Endothelial cell of umbilical vein (primary cell): ENCODE data around the gene SP2. TPM values are rescaled to one million over a fixed set of nuclear protein-coding genes. Genes with fewer than 3 reads are reported as not detected.

Experiments used
- BruUV-seq: library from RNA; stranded (reverse); fragments of 400-500 nt; replicated peaks from 2 replicates; lab custom pipeline; 2021; lab: Mats Ljungman, UMichigan
- CTCF ChIA-PET: fragments of 300-600, 350-600 bp; sonication (Branson Sonifier 250); formaldehyde crosslinking; loops from one replicate; lab custom pipeline; 2021; ENCODE audit warnings: antibody characterized with exemption, inconsistent platforms; lab: Charles Lee
- POLR2A ChIA-PET: fragments of 300-600, 350-600 bp; sonication (Branson Sonifier 250); formaldehyde crosslinking; loops from one replicate; lab custom pipeline; 2021; ENCODE audit warnings: antibody characterized with exemption, inconsistent platforms; lab: Charles Lee
- DNase-seq: peaks from one replicate; pipeline ENCODE4 v3.0.0-alpha.2; 2011; ENCODE audit warnings: low read depth, low spot score
- FAIRE-seq: peaks from 2 replicates; lab custom pipeline; 2011; peaks lifted over from hg19 to GRCh38; lab: Jason Lieb, UNC
- H2AFZ ChIP-seq: 2 replicates; pipeline ENCODE4 v1.6.0; 2012; ENCODE audit warnings: low read depth, low read length, control low read depth, inconsistent platforms
- H3K27ac ChIP-seq: 2 replicates; pipeline ENCODE4 v1.5.1; 2011; ENCODE audit warnings: low read depth, mild to moderate bottlenecking, control low read depth, low read length, moderate library complexity; ENCODE audit not compliant: insufficient read depth
- H3K27me3 ChIP-seq, 2 experiments: 2 replicates each; pipeline versions ENCODE4 v1.6.0 to v1.6.1; 2011; ENCODE audit warnings: low read length in 2 of 2, mixed read lengths in 1 of 2; ENCODE audit not compliant: control insufficient read depth in 2 of 2, insufficient read depth in 2 of 2
- H3K36me3 ChIP-seq, 2 experiments: 2 replicates in 1 of 2; 3 replicates in 1 of 2; pipeline ENCODE4 v1.5.1; 2011; ENCODE audit warnings: low read length in 2 of 2, mild to moderate bottlenecking in 1 of 2, moderate library complexity in 1 of 2; ENCODE audit not compliant: control insufficient read depth in 2 of 2, insufficient read depth in 2 of 2; ENCODE audit errors: extremely low read depth in 1 of 2
- H3K4me1 ChIP-seq: 3 replicates; pipeline ENCODE4 v1.5.1; 2011; ENCODE audit warnings: mild to moderate bottlenecking, low read length; ENCODE audit not compliant: control insufficient read depth, insufficient read depth; ENCODE audit errors: extremely low read depth
- H3K4me2 ChIP-seq: 2 replicates; pipeline ENCODE4 v1.6.1; 2011; ENCODE audit warnings: low read length, control low read depth, mixed read lengths; ENCODE audit not compliant: insufficient read depth
- H3K4me3 ChIP-seq, 3 experiments: fragments of 200-600 bp in 1 of 3; sonication (generic), shearing (Covaris generic) in 1 of 3; replicated peaks in 1 of 3; 2 replicates each; pipeline ENCODE4 v1.5.1; 2011 to 2016; ENCODE audit warnings: control low read depth in 3 of 3, low read length in 3 of 3, mild to moderate bottlenecking in 2 of 3, inconsistent platforms in 1 of 3, low read depth in 1 of 3, moderate library complexity in 1 of 3; ENCODE audit not compliant: insufficient read depth in 1 of 3
- H3K79me2 ChIP-seq: 2 replicates; pipeline ENCODE4 v1.6.0; 2012; ENCODE audit warnings: low read length, inconsistent platforms; ENCODE audit not compliant: control insufficient read depth, insufficient read depth
- H3K9ac ChIP-seq: replicated peaks from 2 replicates; pipeline ENCODE3; 2011; ENCODE audit warnings: low read length, control low read depth; ENCODE audit not compliant: insufficient read depth; ENCODE audit errors: extremely low read depth
- H3K9me1 ChIP-seq: replicated peaks from 3 replicates; pipeline ENCODE4 v1.6.0; 2011; ENCODE audit warnings: mild to moderate bottlenecking, low read length; ENCODE audit not compliant: control insufficient read depth, insufficient read depth; ENCODE audit errors: extremely low read depth
- H3K9me3 ChIP-seq: replicated peaks from 2 replicates; pipeline ENCODE4 v1.5.1; 2012; ENCODE audit warnings: low read length, inconsistent platforms; ENCODE audit not compliant: control insufficient read depth, insufficient read depth
- H4K20me1 ChIP-seq: replicated peaks from 2 replicates; pipeline ENCODE3; 2011; ENCODE audit warnings: mild to moderate bottlenecking, low read length; ENCODE audit not compliant: control insufficient read depth, insufficient read depth; ENCODE audit errors: extremely low read depth
- CTCF ChIP-seq, 2 donors: IDR thresholded peaks; 1 replicate in 1 of 2; 2 replicates in 1 of 2; pipeline ENCODE4 v1.5.1; 2011; ENCODE audit warnings: low read length in 2 of 2, mild to moderate bottlenecking in 2 of 2, moderate library complexity in 2 of 2, control low read depth in 1 of 2, inconsistent platforms in 1 of 2, low read depth in 1 of 2; ENCODE audit not compliant: insufficient read depth in 1 of 2; ENCODE audit errors: extremely low read depth in 1 of 2
- EZH2 ChIP-seq: IDR thresholded peaks from 2 replicates; pipeline ENCODE4 v1.6.1; 2012; ENCODE audit warnings: borderline replicate concordance, low read depth, mild to moderate bottlenecking, moderate library complexity, low read length, inconsistent platforms; ENCODE audit not compliant: severe bottlenecking
- FOS ChIP-seq: IDR thresholded peaks from 2 replicates; pipeline ENCODE4 v1.6.1; 2011; ENCODE audit warnings: mild to moderate bottlenecking, low read length, moderate library complexity, borderline replicate concordance; ENCODE audit not compliant: insufficient read depth
- GATA2 ChIP-seq: IDR thresholded peaks from 2 replicates; pipeline ENCODE4 v1.7.0; 2011; ENCODE audit warnings: low read depth, mild to moderate bottlenecking, moderate library complexity, mixed read lengths, low read length; ENCODE audit not compliant: insufficient read length, insufficient read depth
- JUN ChIP-seq: IDR thresholded peaks from 2 replicates; pipeline ENCODE4 v1.6.1; 2011; ENCODE audit warnings: borderline replicate concordance, low read depth; ENCODE audit not compliant: insufficient read length, insufficient read depth
- MYC ChIP-seq: IDR thresholded peaks from one replicate; pipeline ENCODE4 v1.6.1; 2011; ENCODE audit warnings: mild to moderate bottlenecking, low read depth, low read length
- POLR2A ChIP-seq: IDR thresholded peaks from 2 replicates; pipeline ENCODE4 v1.6.1; 2012; ENCODE audit warnings: low read depth, mild to moderate bottlenecking, control low read depth, low read length
- POLR2AphosphoS5 ChIP-seq: IDR thresholded peaks from 2 replicates; pipeline ENCODE4 v1.6.1; 2012; ENCODE audit warnings: low read depth, mild to moderate bottlenecking, control low read depth, low read length, moderate library complexity; ENCODE audit not compliant: insufficient read depth
- dilution Hi-C: fragments of 300-500 bp; cut with MboI; formaldehyde crosslinking; loops from one replicate; pipeline ENCODE4 v1.15.0; 2019; ENCODE audit warnings: low sequenced_read_pairs; ENCODE audit not compliant: extremely low pct_ligation_motif_present
- intact Hi-C: fragments of 100-400 bp; cut with micrococcal nuclease; formaldehyde crosslinking; loops from one replicate; pipeline ENCODE4 v1.10.0; 2022
- polyA plus RNA-seq, 4 experiments: library from polyadenylated mRNA; depleted of rRNA in 3 of 4; stranded (reverse) in 3 of 4; unstranded in 1 of 4; fragments of >200 nt; gene quantifications; 2 replicates each; pipeline versions ENCODE4 v1.2.1 to v1.2.3, GENCODE V29; 2011 to 2012; ENCODE audit warnings: missing spikeins in 1 of 4
- total RNA-seq: library from RNA; stranded (reverse); gene quantifications from 2 replicates; pipeline ENCODE4 v1.2.3, GENCODE V29; 2021
- TF ChIP-seq, protein P1 (sequence below): IDR thresholded peaks from 2 replicates; pipeline ENCODE4 v1.6.1; 2011; ENCODE audit not compliant: insufficient read depth, insufficient read length

Gene SP2
- total and polyA plus RNA-seq, 2 donors (not counting 3 experiments of a cell fraction or from before 2014, with no cell fraction given): 11.2 to 18.6 TPM

DNA sequence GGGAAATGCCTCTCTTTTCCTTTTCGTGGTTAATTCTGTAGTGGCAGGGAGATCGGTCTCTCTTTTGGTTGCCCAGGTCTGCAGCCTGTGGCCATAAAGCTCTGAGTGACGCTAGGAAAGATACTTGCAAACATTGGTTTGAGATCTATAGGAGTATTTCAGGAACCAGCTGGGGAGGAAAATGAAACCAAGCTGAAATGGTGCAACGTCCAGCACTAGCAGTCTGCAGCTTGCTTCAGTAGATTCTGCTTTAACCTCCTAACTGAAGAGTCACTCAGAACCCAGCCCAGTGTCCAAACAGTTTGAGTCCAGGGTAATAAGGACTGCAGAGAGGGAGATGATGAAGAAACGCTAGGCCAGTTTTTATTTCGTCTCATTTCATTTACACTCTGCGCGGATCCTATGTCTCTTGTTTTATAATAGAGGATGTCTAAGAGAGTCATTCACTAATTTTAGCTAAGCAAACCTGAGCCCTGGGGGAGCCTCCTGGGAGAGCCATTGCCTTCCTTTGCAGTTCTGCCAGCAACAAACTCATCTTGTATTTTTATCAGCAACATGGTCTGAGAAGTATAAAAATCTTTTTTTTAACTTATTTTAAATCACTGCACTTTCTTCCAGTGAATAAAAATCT lies 12.0 kb downstream of the SP2 start:
- Histone ChIP-seq H3K79me2 (no peaks in the 10 kb centered on the region), H3K27ac (no peak overlapping the region), H2AFZ (no peak overlapping the region), H3K4me1 (no peaks in the 10 kb centered on the region), H3K9me1 (no peaks in the 10 kb centered on the region), H3K4me2 (no peak overlapping the region), H3K36me3 (peaks cover 0 to 2% of the 10 kb centered on the region in 2 experiments), H3K9ac (no peak overlapping the region), H4K20me1 (no peaks in the 10 kb centered on the region), H3K27me3 (no peaks in the 10 kb centered on the region), H3K9me3 (no peaks in the 10 kb centered on the region), H3K4me3 (no peak overlapping the region)
- no peak for DNase-seq
- POLR2A ChIA-PET: no interaction called here
- intact Hi-C loops: no loop called here
- dilution Hi-C loops: no loop called here
- no TSS peak for BruUV-seq
- no peak for FAIRE-seq
- CTCF ChIA-PET: no interaction called here
- no peak for TF ChIP-seq POLR2AphosphoS5
- no peak for TF ChIP-seq CTCF (IDR thresholded peaks at IDR 0.05; ENCODE audit: extremely low read depth in 1 of 2, insufficient read depth in 1 of 2, low read depth in 1 of 2, low read length in 2 of 2)
- TF ChIP-seq FOS: no peak
- no peak for TF ChIP-seq GATA2
- no peak for TF ChIP-seq JUN
- no peak for TF ChIP-seq POLR2A
- no peak for TF ChIP-seq MYC
- no peak for TF ChIP-seq EZH2
- TF ChIP-seq, protein P1, sequence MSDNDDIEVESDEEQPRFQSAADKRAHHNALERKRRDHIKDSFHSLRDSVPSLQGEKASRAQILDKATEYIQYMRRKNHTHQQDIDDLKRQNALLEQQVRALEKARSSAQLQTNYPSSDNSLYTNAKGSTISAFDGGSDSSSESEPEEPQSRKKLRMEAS: no peak
